SK-N-SH (cell line): ENCODE measurements around the gene SPRED2. TPM values are rescaled to one million over a fixed set of nuclear protein-coding genes. Genes with fewer than 3 reads are reported as not detected.

ENCODE experiments used
- CTCF ChIA-PET: fragments of 300-600, 350-600 bp; formaldehyde crosslinking; extraction: SDS; loops from one replicate; lab custom pipeline; 2021; lab: Yijun Ruan, JAX
- POLR2A ChIA-PET: fragments of 350-600 bp; sonication (Branson Sonifier 250); formaldehyde crosslinking; extraction: SDS; loops from one replicate; lab custom pipeline; 2020; ENCODE audit warnings: antibody characterized with exemption, inconsistent platforms; lab: Yijun Ruan, JAX
- DNase-seq: peaks from one replicate; pipeline ENCODE4 v3.0.0; 2012
- H2AFZ ChIP-seq: fragments of 200-600 bp; sonication (generic); 2 replicates; pipeline ENCODE4 v1.8.1; 2016; ENCODE audit warnings: antibody characterized with exemption, mild to moderate bottlenecking, low read depth
- H3F3A ChIP-seq: fragments of 200-600 bp; sonication (generic); replicated peaks from 2 replicates; pipeline ENCODE3; 2016; ENCODE audit warnings: antibody characterized with exemption, mild to moderate bottlenecking; ENCODE audit not compliant: insufficient read depth
- H3K27ac ChIP-seq, 2 experiments: fragments of 200-500 bp in 1 of 2; fragments of 200-600 bp in 1 of 2; sonication (Bioruptor generic) in 1 of 2; sonication (generic), shearing (Covaris generic) in 1 of 2; 2 replicates each; pipeline versions ENCODE4 v1.5.1 to v1.6.1; 2014 to 2016; ENCODE audit warnings: low read depth in 2 of 2, inconsistent platforms in 1 of 2, low read length in 1 of 2, mild to moderate bottlenecking in 1 of 2, mixed read lengths in 1 of 2
- H3K27me3 ChIP-seq: fragments of 200-600 bp; sonication (generic), shearing (Covaris generic); 2 replicates; pipeline ENCODE4 v1.6.1; 2016; ENCODE audit warnings: mixed run types; ENCODE audit not compliant: insufficient read depth
- H3K36me3 ChIP-seq, 2 experiments: fragments of 200-500 bp in 1 of 2; fragments of 200-600 bp in 1 of 2; sonication (Bioruptor generic) in 1 of 2; sonication (generic) in 1 of 2; replicated peaks in 1 of 2; 2 replicates each; pipeline versions ENCODE3 to v1.5.1; 2014 to 2016; ENCODE audit warnings: low read length in 1 of 2, mild to moderate bottlenecking in 1 of 2; ENCODE audit not compliant: insufficient read depth in 2 of 2, control insufficient read depth in 1 of 2
- H3K4me1 ChIP-seq, 2 experiments: fragments of 200-500 bp in 1 of 2; fragments of 200-600 bp in 1 of 2; sonication (Bioruptor generic) in 1 of 2; sonication (generic), shearing (Covaris generic) in 1 of 2; 2 replicates each; pipeline versions ENCODE4 v1.5.1 to v1.6.1; 2014 to 2016; ENCODE audit warnings: low read depth in 1 of 2, low read length in 1 of 2, mixed run types in 1 of 2; ENCODE audit not compliant: insufficient read depth in 2 of 2, control insufficient read depth in 1 of 2
- H3K4me2 ChIP-seq: fragments of 200-600 bp; sonication (generic), shearing (Covaris generic); 2 replicates; pipeline ENCODE4 v1.6.1; 2017; ENCODE audit warnings: mixed run types
- H3K4me3 ChIP-seq, 2 experiments: fragments of 200-500 bp in 1 of 2; fragments of 200-600 bp in 1 of 2; sonication (Bioruptor generic) in 1 of 2; sonication (generic), shearing (Covaris generic) in 1 of 2; 2 replicates each; pipeline versions ENCODE4 v1.5.1 to v1.8.1; 2014 to 2016; ENCODE audit warnings: low read depth in 2 of 2, inconsistent platforms in 1 of 2, low read length in 1 of 2, mild to moderate bottlenecking in 1 of 2, mixed read lengths in 1 of 2, moderate library complexity in 1 of 2
- H3K79me2 ChIP-seq: fragments of 200-600 bp; sonication (generic); 2 replicates; pipeline ENCODE4 v1.8.1; 2017; ENCODE audit warnings: mild to moderate bottlenecking; ENCODE audit not compliant: insufficient read depth
- H3K9ac ChIP-seq: fragments of 200-600 bp; sonication (generic); 2 replicates; pipeline ENCODE4 v1.6.1; 2017; ENCODE audit warnings: mixed run types
- H3K9me2 ChIP-seq: fragments of 200-600 bp; sonication (generic); 2 replicates; pipeline ENCODE4 v1.6.1; 2017; ENCODE audit warnings: mixed run types
- H3K9me3 ChIP-seq: fragments of 200-600 bp; sonication (generic); 2 replicates; pipeline ENCODE4 v1.6.1; 2017; ENCODE audit warnings: mixed run types, mild to moderate bottlenecking, moderate library complexity
- H4K20me1 ChIP-seq: fragments of 200-600 bp; sonication (generic); 2 replicates; pipeline ENCODE4 v1.6.1; 2017; ENCODE audit warnings: mild to moderate bottlenecking, mixed run types; ENCODE audit not compliant: insufficient read depth
- EP300 ChIP-seq, 2 experiments: IDR thresholded peaks; 2 replicates each; pipeline versions ENCODE4 v1.4.0 to v1.6.1; 2012; ENCODE audit warnings: borderline replicate concordance in 1 of 2, low read depth in 1 of 2, low read length in 1 of 2
- FOSL2 ChIP-seq: IDR thresholded peaks from 2 replicates; pipeline ENCODE4 v1.4.0; 2012; ENCODE audit warnings: low read depth, mild to moderate bottlenecking, moderate library complexity, borderline replicate concordance
- FOXM1 ChIP-seq: IDR thresholded peaks from 2 replicates; pipeline ENCODE4 v1.4.0; 2012; ENCODE audit warnings: low read depth, mild to moderate bottlenecking
- GABPA ChIP-seq: IDR thresholded peaks from 2 replicates; pipeline ENCODE4 v1.4.0; 2012; ENCODE audit warnings: low read depth, mild to moderate bottlenecking
- MEF2A ChIP-seq: IDR thresholded peaks from 2 replicates; pipeline ENCODE4 v1.4.0; 2012; ENCODE audit warnings: low read depth, borderline replicate concordance
- MXI1 ChIP-seq: IDR thresholded peaks from 2 replicates; pipeline ENCODE4 v1.6.1; 2012; ENCODE audit warnings: mild to moderate bottlenecking, low read depth, low read length, improper control_type of control experiment
- NRF1 ChIP-seq: IDR thresholded peaks from 2 replicates; pipeline ENCODE4 v1.6.1; 2012; ENCODE audit warnings: low read depth, mild to moderate bottlenecking, low read length
- PBX3 ChIP-seq: IDR thresholded peaks from 2 replicates; pipeline ENCODE4; 2012
- RAD21 ChIP-seq: IDR thresholded peaks from 2 replicates; pipeline ENCODE4 v1.6.1; 2012; ENCODE audit warnings: mild to moderate bottlenecking, low read length
- RXRA ChIP-seq: IDR thresholded peaks from 2 replicates; pipeline ENCODE4 v1.4.0; 2012; ENCODE audit warnings: low read depth, mild to moderate bottlenecking, borderline replicate concordance
- SMC3 ChIP-seq: IDR thresholded peaks from 2 replicates; pipeline ENCODE4 v1.6.1; 2012; ENCODE audit warnings: low read depth, low read length, improper control_type of control experiment
- TAF1 ChIP-seq: IDR thresholded peaks from 2 replicates; pipeline ENCODE4 v1.6.1; 2012; ENCODE audit warnings: low read depth, mild to moderate bottlenecking, low read length, moderate library complexity, borderline replicate concordance
- TEAD4 ChIP-seq: IDR thresholded peaks from 2 replicates; pipeline ENCODE4 v1.4.0; 2012; ENCODE audit warnings: mild to moderate bottlenecking, borderline replicate concordance; ENCODE audit not compliant: insufficient read depth
- WGBS: methylation state at CpG from one replicate; pipeline ENCODE4 v1.1.6; 2017; ENCODE audit warnings: low lambda C conversion rate; 5-methylcytosine and 5-hydroxymethylcytosine counted together
- polyA plus RNA-seq, 3 experiments: library from polyadenylated mRNA; depleted of rRNA; stranded (reverse); fragments of >200 nt; gene quantifications; 2 replicates each; pipeline ENCODE4 v1.2.3, GENCODE V29; 2012
- TF ChIP-seq, protein P1 (sequence below): fragments of 150-350 bp; IDR thresholded peaks from 2 replicates; pipeline ENCODE4 v1.6.1; 2017; ENCODE audit warnings: antibody characterized with exemption, low read length, low read depth, borderline replicate concordance
- TF ChIP-seq, protein P2 (sequence below): IDR thresholded peaks from 2 replicates; pipeline ENCODE4 v1.4.0; 2012; ENCODE audit warnings: low read depth, borderline replicate concordance

Gene SPRED2
- polyA plus RNA-seq, 1 of the 3 experiments (the other 2 are of a cell fraction): 21.9 TPM

DNA sequence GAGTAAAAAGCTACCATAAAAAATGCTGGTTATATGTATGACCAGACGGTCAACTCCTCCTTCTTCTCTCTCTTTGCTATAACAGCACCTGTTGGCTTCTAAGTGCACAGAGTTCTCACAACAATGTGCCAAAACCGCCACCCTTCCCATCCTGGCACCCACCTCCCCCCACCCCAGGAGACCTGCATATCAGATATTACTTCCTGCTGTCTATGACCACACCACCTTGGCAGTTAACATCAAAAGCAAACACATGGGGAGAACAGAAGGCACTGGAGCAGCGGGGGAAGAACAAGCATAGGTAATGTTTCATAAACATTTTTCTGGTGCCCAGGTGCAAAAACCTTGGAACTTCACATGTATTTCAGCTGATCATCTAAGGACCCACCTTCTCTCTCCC lies 15.5 kb downstream of the SPRED2 start:
- Histone ChIP-seq H3K9me2 (no peaks in the 10 kb centered on the region), H3K79me2 (peaks cover 98% of the 10 kb centered on the region), H4K20me1 (peaks cover 97% of the 10 kb centered on the region), H3K4me1 (peaks cover 34 to 39% of the 10 kb centered on the region in 2 experiments; a peak in 3 of 4 replicates), H3K4me3 (no peak overlapping the region), H3K9ac (no peak overlapping the region), H3K4me2 (no peak overlapping the region), H3K9me3 (no peaks in the 10 kb centered on the region), H3K27me3 (no peaks in the 10 kb centered on the region), H3F3A (peaks cover 4% of the 10 kb centered on the region), H3K27ac (no peak overlapping the region), H2AFZ (no peak overlapping the region), H3K36me3 (no peaks in the 10 kb centered on the region)
- TF ChIP-seq GABPA: no peak
- ChIA-PET POLR2A (no interaction called here), CTCF (interaction anchor here (1.5 to 3.2 kb wide), 2 partner anchors 11 to 151 kb away, joined by 3 to 13 read pairs; no protein-coding TSS in a partner anchor)
- DNase-seq: no peak
- 97% methylated on average over 3 of the region's 3 CpGs for WGBS

GRCh38 chr2:65416321-65416720 lies 16.1 kb downstream of the SPRED2 start:
- Histone ChIP-seq H3K9me3 (no peaks in the 10 kb centered on the region), H3K9ac (no peak overlapping the region), H3K4me3 (no peak overlapping the region), H3K27me3 (no peaks in the 10 kb centered on the region), H3K9me2 (no peaks in the 10 kb centered on the region), H2AFZ (no peak overlapping the region), H3K4me2 (no peak overlapping the region), H3K27ac (no peak overlapping the region; a peak in 1 of 4 replicates), H3F3A (peaks cover 4% of the 10 kb centered on the region), H4K20me1 (peaks cover 97% of the 10 kb centered on the region), H3K36me3 (no peaks in the 10 kb centered on the region), H3K4me1 (peaks cover 30 to 37% of the 10 kb centered on the region in 2 experiments; a peak in 3 of 4 replicates), H3K79me2 (peaks cover 97% of the 10 kb centered on the region)
- TF ChIP-seq RAD21 (no peak), RXRA (no peak), PBX3 (no peak), NRF1 (no peak), TEAD4 (no peak), FOXM1 (no peak), MXI1 (no peak), EP300 (IDR thresholded peaks at IDR 0.05; ENCODE audit: borderline replicate concordance in 1 of 2, low read depth in 1 of 2, low read length in 1 of 2) (no peak), TAF1 (no peak), FOSL2 (no peak), MEF2A (no peak), SMC3 (no peak)
- TF ChIP-seq, protein P1, sequence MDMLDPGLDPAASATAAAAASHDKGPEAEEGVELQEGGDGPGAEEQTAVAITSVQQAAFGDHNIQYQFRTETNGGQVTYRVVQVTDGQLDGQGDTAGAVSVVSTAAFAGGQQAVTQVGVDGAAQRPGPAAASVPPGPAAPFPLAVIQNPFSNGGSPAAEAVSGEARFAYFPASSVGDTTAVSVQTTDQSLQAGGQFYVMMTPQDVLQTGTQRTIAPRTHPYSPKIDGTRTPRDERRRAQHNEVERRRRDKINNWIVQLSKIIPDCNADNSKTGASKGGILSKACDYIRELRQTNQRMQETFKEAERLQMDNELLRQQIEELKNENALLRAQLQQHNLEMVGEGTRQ: no peak
- TF ChIP-seq, protein P2, sequence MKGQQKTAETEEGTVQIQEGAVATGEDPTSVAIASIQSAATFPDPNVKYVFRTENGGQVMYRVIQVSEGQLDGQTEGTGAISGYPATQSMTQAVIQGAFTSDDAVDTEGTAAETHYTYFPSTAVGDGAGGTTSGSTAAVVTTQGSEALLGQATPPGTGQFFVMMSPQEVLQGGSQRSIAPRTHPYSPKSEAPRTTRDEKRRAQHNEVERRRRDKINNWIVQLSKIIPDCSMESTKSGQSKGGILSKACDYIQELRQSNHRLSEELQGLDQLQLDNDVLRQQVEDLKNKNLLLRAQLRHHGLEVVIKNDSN: no peak
- WGBS: 86% methylated on average over 3 of the region's 3 CpGs
- POLR2A ChIA-PET: no interaction called here
- CTCF ChIA-PET: interaction anchor here (0.6 to 3.2 kb wide), 3 partner anchors 12 to 1334 kb away, joined by 3 to 13 read pairs (median 3); no protein-coding TSS in a partner anchor
- DNase-seq: no peak
